SK-N-SH treated with all-trans-retinoic acid at 6 μM for 48 hours (cell line): ENCODE measurements around the gene ASIC5.

Experiments
- ARNTL ChIP-seq: fragments of 450-650 bp; formaldehyde crosslinking; IDR thresholded peaks from 2 replicates; pipeline ENCODE4 v1.5.0; 2020; ENCODE audit warnings: low read depth, mild to moderate bottlenecking, moderate library complexity, borderline replicate concordance
- CSDC2 ChIP-seq: fragments of 250-450 bp; sonication (Bioruptor Pico); IDR thresholded peaks from 2 replicates; pipeline ENCODE4 v1.5.0; 2020; ENCODE audit warnings: mild to moderate bottlenecking, moderate library complexity
- ESRRG ChIP-seq: fragments of 250-450 bp; sonication (Bioruptor Pico); IDR thresholded peaks from 2 replicates; pipeline ENCODE4 v1.6.1; 2021; ENCODE audit warnings: mild to moderate bottlenecking
- TOX ChIP-seq: fragments of 250-450 bp; sonication (Bioruptor Pico); IDR thresholded peaks from 2 replicates; pipeline ENCODE4 v1.8.0; 2021; ENCODE audit warnings: mild to moderate bottlenecking, moderate library complexity, borderline replicate concordance
- ZFP3 ChIP-seq: fragments of 250-450 bp; sonication (Bioruptor Pico); IDR thresholded peaks from 2 replicates; pipeline ENCODE4 v1.5.0; 2020; ENCODE audit warnings: mild to moderate bottlenecking, moderate library complexity
- TF ChIP-seq, protein P1 (sequence below): fragments of 250-450 bp; sonication (Bioruptor Pico); IDR thresholded peaks from 2 replicates; pipeline ENCODE4 v1.8.0; 2021; ENCODE audit warnings: low read depth, mild to moderate bottlenecking, moderate library complexity, borderline replicate concordance
- TF ChIP-seq, protein P2 (sequence below): fragments of 250-450 bp; sonication (Bioruptor Pico); IDR thresholded peaks from 2 replicates; pipeline ENCODE4 v1.8.0; 2020; ENCODE audit warnings: mild to moderate bottlenecking, moderate library complexity, borderline replicate concordance

DNA sequence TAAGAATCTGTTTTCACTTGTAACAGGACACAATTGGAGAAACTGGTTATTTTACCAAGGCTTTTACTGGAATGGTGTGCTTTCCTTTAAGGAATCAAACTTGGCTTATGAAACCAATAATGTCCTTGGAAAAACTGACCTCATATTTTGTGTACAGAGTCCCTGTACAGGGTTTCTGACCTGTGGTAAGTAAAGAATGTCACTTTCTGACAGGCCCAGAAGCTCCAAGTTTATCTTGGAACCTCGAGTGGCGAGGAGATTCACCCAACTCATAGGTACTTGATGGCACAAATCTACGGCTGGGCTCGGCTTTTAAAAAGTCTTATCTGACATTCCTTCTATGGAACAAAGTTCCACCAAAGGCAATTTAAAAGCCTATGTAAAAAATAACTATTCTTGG is 17.0 kb downstream of the ASIC5 start:
- TF ChIP-seq ZFP3 (CRISPR knock-in tag) (no peak), ARNTL (CRISPR knock-in tag) (no peak), CSDC2 (CRISPR knock-in tag) (no peak), ESRRG (no peak), TOX (CRISPR knock-in tag) (no peak)
- TF ChIP-seq, protein P1, sequence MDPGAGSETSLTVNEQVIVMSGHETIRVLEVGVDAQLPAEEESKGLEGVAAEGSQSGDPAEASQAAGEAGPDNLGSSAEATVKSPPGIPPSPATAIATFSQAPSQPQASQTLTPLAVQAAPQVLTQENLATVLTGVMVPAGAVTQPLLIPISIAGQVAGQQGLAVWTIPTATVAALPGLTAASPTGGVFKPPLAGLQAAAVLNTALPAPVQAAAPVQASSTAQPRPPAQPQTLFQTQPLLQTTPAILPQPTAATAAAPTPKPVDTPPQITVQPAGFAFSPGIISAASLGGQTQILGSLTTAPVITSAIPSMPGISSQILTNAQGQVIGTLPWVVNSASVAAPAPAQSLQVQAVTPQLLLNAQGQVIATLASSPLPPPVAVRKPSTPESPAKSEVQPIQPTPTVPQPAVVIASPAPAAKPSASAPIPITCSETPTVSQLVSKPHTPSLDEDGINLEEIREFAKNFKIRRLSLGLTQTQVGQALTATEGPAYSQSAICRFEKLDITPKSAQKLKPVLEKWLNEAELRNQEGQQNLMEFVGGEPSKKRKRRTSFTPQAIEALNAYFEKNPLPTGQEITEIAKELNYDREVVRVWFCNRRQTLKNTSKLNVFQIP (CRISPR knock-in tag), result no peak
- TF ChIP-seq, protein P2, sequence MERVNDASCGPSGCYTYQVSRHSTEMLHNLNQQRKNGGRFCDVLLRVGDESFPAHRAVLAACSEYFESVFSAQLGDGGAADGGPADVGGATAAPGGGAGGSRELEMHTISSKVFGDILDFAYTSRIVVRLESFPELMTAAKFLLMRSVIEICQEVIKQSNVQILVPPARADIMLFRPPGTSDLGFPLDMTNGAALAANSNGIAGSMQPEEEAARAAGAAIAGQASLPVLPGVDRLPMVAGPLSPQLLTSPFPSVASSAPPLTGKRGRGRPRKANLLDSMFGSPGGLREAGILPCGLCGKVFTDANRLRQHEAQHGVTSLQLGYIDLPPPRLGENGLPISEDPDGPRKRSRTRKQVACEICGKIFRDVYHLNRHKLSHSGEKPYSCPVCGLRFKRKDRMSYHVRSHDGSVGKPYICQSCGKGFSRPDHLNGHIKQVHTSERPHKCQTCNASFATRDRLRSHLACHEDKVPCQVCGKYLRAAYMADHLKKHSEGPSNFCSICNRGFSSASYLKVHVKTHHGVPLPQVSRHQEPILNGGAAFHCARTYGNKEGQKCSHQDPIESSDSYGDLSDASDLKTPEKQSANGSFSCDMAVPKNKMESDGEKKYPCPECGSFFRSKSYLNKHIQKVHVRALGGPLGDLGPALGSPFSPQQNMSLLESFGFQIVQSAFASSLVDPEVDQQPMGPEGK (CRISPR knock-in tag), result no peak
